ENCODE measurements around the gene TACR1.

- no peak for TF ChIP-seq EP300 (IDR thresholded peaks at IDR 0.05; ENCODE audit: borderline replicate concordance)
- no peak for TF ChIP-seq FOXM1 (IDR thresholded peaks at IDR 0.05; ENCODE audit: borderline replicate concordance, low read depth)
- TF ChIP-seq TAF1 (IDR thresholded peaks at IDR 0.05; ENCODE audit: low read depth): no peak
- TF ChIP-seq CREB1 (IDR thresholded peaks at IDR 0.05; ENCODE audit: low read depth): no peak
- no peak for TF ChIP-seq REST (IDR thresholded peaks at IDR 0.05; ENCODE audit: low read depth)
- no peak for TF ChIP-seq CEBPB (IDR thresholded peaks at IDR 0.05)
- no peak for TF ChIP-seq YY1 (IDR thresholded peaks at IDR 0.05; ENCODE audit: low read depth)
- no peak for TF ChIP-seq EGR1 (IDR thresholded peaks at IDR 0.05)
- TF ChIP-seq RAD21 (IDR thresholded peaks at IDR 0.05; ENCODE audit: low read depth): no peak
- TF ChIP-seq NFIC (IDR thresholded peaks at IDR 0.05): no peak
- no peak for TF ChIP-seq TCF12 (IDR thresholded peaks at IDR 0.05; ENCODE audit: low read depth)
Measured at GRCh38 chr2:75237296-75237695, 38.0 kb upstream of the TACR1 start.
